Body of pancreas (tissue), 4 donors: ENCODE data around the gene CCDC154.

Source experiments
- POLR2A ChIP-seq, 3 donors: fragments of 450-650 bp; IDR thresholded peaks; one replicate each; pipeline ENCODE4 v1.6.1; 2016; ENCODE audit warnings: antibody characterized with exemption in 3 of 3, mild to moderate bottlenecking in 2 of 3
- TF ChIP-seq, protein P1 (sequence below), 7 experiments: fragments of 450-650 bp in 4 of 7; fragments of 200-600 bp in 3 of 7; sonication (generic) in 3 of 7; IDR thresholded peaks; one replicate each; pipeline ENCODE4 v1.5.1; 2016 to 2019; ENCODE audit warnings: antibody characterized with exemption in 7 of 7

DNA sequence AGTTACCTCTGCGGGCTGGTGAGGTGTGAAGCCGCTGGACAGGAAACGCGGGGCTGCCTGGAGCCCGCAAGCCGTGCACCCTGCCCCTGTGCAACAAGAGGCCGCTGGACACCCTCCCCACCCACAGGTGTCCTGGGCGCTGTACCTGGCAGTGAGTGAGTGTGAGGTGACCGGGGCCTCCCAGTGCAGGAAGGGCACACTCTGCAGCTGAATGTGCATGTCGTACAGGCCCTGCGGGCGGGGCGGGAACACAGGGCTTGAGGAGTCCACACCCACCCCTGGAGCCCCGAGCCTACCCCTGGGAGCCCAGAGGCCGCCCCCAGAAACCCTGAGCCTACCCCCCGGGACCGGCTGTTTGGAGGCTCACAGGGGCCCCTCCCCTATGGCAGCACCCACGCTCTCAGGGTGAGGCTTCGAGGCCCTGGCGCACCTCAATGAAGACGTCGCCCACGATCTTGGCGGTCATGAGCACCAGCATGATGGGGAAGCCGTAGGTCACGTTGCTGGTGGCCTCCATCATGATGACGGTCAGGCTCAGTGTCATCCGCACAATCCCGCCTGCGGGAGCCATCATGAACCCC, 4.3 kb upstream of the CCDC154 start:
- TF ChIP-seq, protein P1, sequence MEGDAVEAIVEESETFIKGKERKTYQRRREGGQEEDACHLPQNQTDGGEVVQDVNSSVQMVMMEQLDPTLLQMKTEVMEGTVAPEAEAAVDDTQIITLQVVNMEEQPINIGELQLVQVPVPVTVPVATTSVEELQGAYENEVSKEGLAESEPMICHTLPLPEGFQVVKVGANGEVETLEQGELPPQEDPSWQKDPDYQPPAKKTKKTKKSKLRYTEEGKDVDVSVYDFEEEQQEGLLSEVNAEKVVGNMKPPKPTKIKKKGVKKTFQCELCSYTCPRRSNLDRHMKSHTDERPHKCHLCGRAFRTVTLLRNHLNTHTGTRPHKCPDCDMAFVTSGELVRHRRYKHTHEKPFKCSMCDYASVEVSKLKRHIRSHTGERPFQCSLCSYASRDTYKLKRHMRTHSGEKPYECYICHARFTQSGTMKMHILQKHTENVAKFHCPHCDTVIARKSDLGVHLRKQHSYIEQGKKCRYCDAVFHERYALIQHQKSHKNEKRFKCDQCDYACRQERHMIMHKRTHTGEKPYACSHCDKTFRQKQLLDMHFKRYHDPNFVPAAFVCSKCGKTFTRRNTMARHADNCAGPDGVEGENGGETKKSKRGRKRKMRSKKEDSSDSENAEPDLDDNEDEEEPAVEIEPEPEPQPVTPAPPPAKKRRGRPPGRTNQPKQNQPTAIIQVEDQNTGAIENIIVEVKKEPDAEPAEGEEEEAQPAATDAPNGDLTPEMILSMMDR (IDR thresholded peaks at IDR 0.05) = no peak
- TF ChIP-seq POLR2A (IDR thresholded peaks at IDR 0.05) = no peak
